Measurements from ENCODE around the gene UGT1A5.

UGT1A5 gene

GRCh38 chr2:233711312-233712008, 1.2 kb upstream of the UGT1A5 start:
- Histone ChIP-seq H3K27me3 (ENCODE audit: insufficient read depth, low read depth) (no peaks in the 10 kb centered on the region), H3K4me2 (no peak overlapping the region), H3K27ac (no peak overlapping the region), H3K36me3 (ENCODE audit: insufficient read depth) (no peaks in the 10 kb centered on the region), H2AFZ (ENCODE audit: low read depth) (no peak overlapping the region), H4K20me1 (ENCODE audit: insufficient read depth) (no peaks in the 10 kb centered on the region), H3K79me2 (ENCODE audit: insufficient read depth, low read depth) (no peaks in the 10 kb centered on the region), H3K4me3 (IDR thresholded peaks at IDR 0.05; ENCODE audit: insufficient read depth, low read depth, low read length) (no peak overlapping the region), H3K9ac (no peak overlapping the region), H3K4me1 (ENCODE audit: low read depth, poor library complexity, severe bottlenecking) (no peaks in the 10 kb centered on the region)
- peak; percentile 86 for TF ChIP-seq CTCF (conservative IDR thresholded peaks at IDR 0.05; ENCODE audit: low read depth, low read length)

DNA sequence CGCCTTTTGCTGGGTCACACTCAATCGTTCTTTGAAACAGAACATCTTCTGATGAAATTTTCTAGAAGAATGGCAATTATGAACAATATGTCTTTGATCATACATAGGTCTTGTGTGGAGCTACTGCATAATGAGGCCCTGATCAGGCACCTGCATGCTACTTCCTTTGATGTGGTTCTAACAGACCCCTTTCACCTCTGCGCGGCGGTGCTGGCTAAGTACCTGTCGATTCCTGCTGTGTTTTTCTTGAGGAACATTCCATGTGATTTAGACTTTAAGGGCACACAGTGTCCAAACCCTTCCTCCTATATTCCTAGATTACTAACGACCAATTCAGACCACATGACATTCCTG, 532 bp downstream of the UGT1A5 start:
- H2AFZ ChIP-seq (ENCODE audit: low read depth), result no peak overlapping the region
- TF ChIP-seq CTCF (conservative IDR thresholded peaks at IDR 0.05; ENCODE audit: low read depth, low read length), result no peak
- H3K79me2 ChIP-seq (ENCODE audit: insufficient read depth, low read depth), result no peaks in the 10 kb centered on the region
- no peak overlapping the region for H3K4me3 ChIP-seq (IDR thresholded peaks at IDR 0.05; ENCODE audit: insufficient read depth, low read depth, low read length)
- no peaks in the 10 kb centered on the region for H3K4me1 ChIP-seq (ENCODE audit: low read depth, poor library complexity, severe bottlenecking)
- no peak overlapping the region for H3K27ac ChIP-seq
- no peaks in the 10 kb centered on the region for H3K27me3 ChIP-seq (ENCODE audit: insufficient read depth, low read depth)
- H4K20me1 ChIP-seq (ENCODE audit: insufficient read depth), result no peaks in the 10 kb centered on the region
- no peak overlapping the region for H3K9ac ChIP-seq
- H3K4me2 ChIP-seq, result no peak overlapping the region
- no peaks in the 10 kb centered on the region for H3K36me3 ChIP-seq (ENCODE audit: insufficient read depth)

GRCh38 chr2:233714121-233714520, 1.4 kb downstream of the UGT1A5 start:
- H3K9ac ChIP-seq, result no peak overlapping the region
- no peaks in the 10 kb centered on the region for H3K36me3 ChIP-seq (ENCODE audit: insufficient read depth)
- no peaks in the 10 kb centered on the region for H4K20me1 ChIP-seq (ENCODE audit: insufficient read depth)
- no peak overlapping the region for H3K27ac ChIP-seq
- no peaks in the 10 kb centered on the region for H3K4me1 ChIP-seq (ENCODE audit: low read depth, poor library complexity, severe bottlenecking)
- TF ChIP-seq CTCF (conservative IDR thresholded peaks at IDR 0.05; ENCODE audit: low read depth, low read length), result no peak
- H3K27me3 ChIP-seq (ENCODE audit: insufficient read depth, low read depth), result no peaks in the 10 kb centered on the region
- H2AFZ ChIP-seq (ENCODE audit: low read depth), result no peak overlapping the region
- no peak overlapping the region for H3K4me2 ChIP-seq
- H3K79me2 ChIP-seq (ENCODE audit: insufficient read depth, low read depth), result no peaks in the 10 kb centered on the region
- no peak overlapping the region for H3K4me3 ChIP-seq (IDR thresholded peaks at IDR 0.05; ENCODE audit: insufficient read depth, low read depth, low read length)

GRCh38 chr2:233718552-233718951, 5.8 kb downstream of the UGT1A5 start, which contains the start of gene UGT1A4:
Gene UGT1A4, plus strand, starts transcription at chr2:233718736. Its CDS starts 85 bp downstream, at chr2:233718821.
- no peaks in the 10 kb centered on the region for H3K4me1 ChIP-seq (ENCODE audit: low read depth, poor library complexity, severe bottlenecking)
- H3K27me3 ChIP-seq (ENCODE audit: insufficient read depth, low read depth), result no peaks in the 10 kb centered on the region
- no peaks in the 10 kb centered on the region for H3K79me2 ChIP-seq (ENCODE audit: insufficient read depth, low read depth)
- no peaks in the 10 kb centered on the region for H3K36me3 ChIP-seq (ENCODE audit: insufficient read depth)
- H3K4me2 ChIP-seq, result no peak within 1 kb of the TSS
- no peak within 1 kb of the TSS for H2AFZ ChIP-seq (ENCODE audit: low read depth)
- no peak within 1 kb of the TSS for H3K27ac ChIP-seq
- no peak within 1 kb of the TSS for H3K4me3 ChIP-seq (IDR thresholded peaks at IDR 0.05; ENCODE audit: insufficient read depth, low read depth, low read length)
- no peaks in the 10 kb centered on the region for H4K20me1 ChIP-seq (ENCODE audit: insufficient read depth)
- no peak for TF ChIP-seq CTCF (conservative IDR thresholded peaks at IDR 0.05; ENCODE audit: low read depth, low read length)
- H3K9ac ChIP-seq, result no peak within 1 kb of the TSS

All from KMS-11 (cell line).